ENCODE measurements around the gene RAB9A. TPM values are rescaled to one million over a fixed set of nuclear protein-coding genes. Genes with fewer than 3 reads are reported as not detected.
"Not testable (repeated sequence)": the region's sequence is repeated elsewhere in the genome, so short reads cannot be mapped to it uniquely, and the experiment has no call there.

Gene RAB9A
- total RNA-seq, 1 experiment from 2014 or later: 37.4 TPM

- not testable (repeated sequence) for DNase-seq (ENCODE audit: low read depth)
These were observed 19.2 kb upstream of the RAB9A start for GRCh38 chrX:13669755-13670154.

GRCh38 chrX:13670197-13670596 lies 18.7 kb upstream of the RAB9A start:
- DNase-seq (ENCODE audit: low read depth): no peak

- DNase-seq (ENCODE audit: low read depth): no peak
These were observed 15.9 kb upstream of the RAB9A start for GRCh38 chrX:13673016-13673415.

- DNase-seq (ENCODE audit: low read depth): no peak
These were observed 12.0 kb upstream of the RAB9A start for GRCh38 chrX:13676885-13677284.

GRCh38 chrX:13679700-13680099 lies 9.2 kb upstream of the RAB9A start:
- not testable (repeated sequence) for DNase-seq (ENCODE audit: low read depth)

- DNase-seq (ENCODE audit: low read depth): no peak
These were observed 7.3 kb upstream of the RAB9A start for GRCh38 chrX:13681595-13681994.

GRCh38 chrX:13684361-13684760 lies 4.6 kb upstream of the RAB9A start:
- DNase-seq (ENCODE audit: low read depth): no peak

- peak; percentile 62 for DNase-seq (ENCODE audit: low read depth)
These were observed 3.7 kb upstream of the RAB9A start for GRCh38 chrX:13685126-13685763.

GRCh38 chrX:13687203-13687602 lies 1.7 kb upstream of the RAB9A start:
- DNase-seq (ENCODE audit: low read depth): no peak

GRCh38 chrX:13688384-13688957 lies 457 bp upstream of the RAB9A start:
- DNase-seq (ENCODE audit: low read depth): no peak

- peak; percentile 40 for DNase-seq (ENCODE audit: low read depth)
These were observed 848 bp downstream of the RAB9A start for GRCh38 chrX:13689741-13690211.

- no peak for DNase-seq (ENCODE audit: low read depth)
These were observed 1.9 kb downstream of the RAB9A start for GRCh38 chrX:13690836-13691235.

- peak; percentile 45 for DNase-seq (ENCODE audit: low read depth)
These were observed 3.0 kb downstream of the RAB9A start for GRCh38 chrX:13691841-13692371.

GRCh38 chrX:13692771-13693231 lies 3.9 kb downstream of the RAB9A start:
- no peak for DNase-seq (ENCODE audit: low read depth)

- DNase-seq (ENCODE audit: low read depth): peak; percentile 17
These were observed 4.5 kb downstream of the RAB9A start for GRCh38 chrX:13693341-13693961.

GRCh38 chrX:13694359-13694758 lies 5.4 kb downstream of the RAB9A start:
- DNase-seq (ENCODE audit: low read depth): peak; percentile 16

GRCh38 chrX:13694983-13695382 lies 6.1 kb downstream of the RAB9A start:
- DNase-seq (ENCODE audit: low read depth): no peak

GRCh38 chrX:13695601-13696115 lies 6.7 kb downstream of the RAB9A start:
- DNase-seq (ENCODE audit: low read depth): no peak

GRCh38 chrX:13697455-13697854 lies 8.5 kb downstream of the RAB9A start:
- no peak for DNase-seq (ENCODE audit: low read depth)

- DNase-seq (ENCODE audit: low read depth): no peak
These were observed 9.0 kb downstream of the RAB9A start for GRCh38 chrX:13697976-13698375.

GRCh38 chrX:13698432-13698831 lies 9.5 kb downstream of the RAB9A start:
- no peak for DNase-seq (ENCODE audit: low read depth)

GRCh38 chrX:13699183-13699826 lies 10.4 kb downstream of the RAB9A start:
- DNase-seq (ENCODE audit: low read depth): no peak

Measured in M059J (cell line).